ENCODE measurements around the gene OR2M4.
"Not testable (repeated sequence)": the region's sequence is repeated elsewhere in the genome, so short reads cannot be mapped to it uniquely, and the experiment has no call there.

The OR2M4 gene

GRCh38 chr1:248231117-248231516 is at the start of gene OR2M4:
TSS of gene OR2M4 (plus strand) at chr1:248231417. CDS start at chr1:248238929, 7,512 bp downstream.
- DNase-seq (ENCODE audit: low read depth), result no peak

- no peak for DNase-seq (ENCODE audit: low read depth)
Observed at GRCh38 chr1:248183996-248184395, 47.2 kb upstream of the OR2M4 start.

- no peak for DNase-seq (ENCODE audit: low read depth)
Observed at GRCh38 chr1:248187363-248187762, 43.9 kb upstream of the OR2M4 start.

- DNase-seq (ENCODE audit: low read depth), result no peak
Observed at GRCh38 chr1:248189026-248189425, 42.2 kb upstream of the OR2M4 start.

- no peak for DNase-seq (ENCODE audit: low read depth)
Observed at GRCh38 chr1:248194117-248194516, 37.1 kb upstream of the OR2M4 start.

GRCh38 chr1:248196965-248197364 is 34.3 kb upstream of the OR2M4 start, which contains the start of gene OR2M3:
TSS of gene OR2M3 (plus strand) at chr1:248197265. CDS start at chr1:248203068, 5,803 bp downstream.
- DNase-seq (ENCODE audit: low read depth), result no peak

GRCh38 chr1:248215880-248216279 is 15.3 kb upstream of the OR2M4 start:
- DNase-seq (ENCODE audit: low read depth), result no peak

GRCh38 chr1:248225537-248225936 is 5.7 kb upstream of the OR2M4 start:
- no peak for DNase-seq (ENCODE audit: low read depth)

GRCh38 chr1:248229360-248229908 is 1.8 kb upstream of the OR2M4 start:
- no peak for DNase-seq (ENCODE audit: low read depth)

- no peak for DNase-seq (ENCODE audit: low read depth)
Observed at GRCh38 chr1:248239478-248239877, 8.3 kb downstream of the OR2M4 start.

- no peak for DNase-seq (ENCODE audit: low read depth)
Observed at GRCh38 chr1:248243204-248243603, 12.0 kb downstream of the OR2M4 start.

GRCh38 chr1:248259309-248259708 is 28.1 kb downstream of the OR2M4 start:
- DNase-seq (ENCODE audit: low read depth), result not testable (repeated sequence)

- no peak for DNase-seq (ENCODE audit: low read depth)
Observed at GRCh38 chr1:248268178-248268577, 37.0 kb downstream of the OR2M4 start.

GRCh38 chr1:248273225-248273624 is 42.0 kb downstream of the OR2M4 start:
- not testable (repeated sequence) for DNase-seq (ENCODE audit: low read depth)

GRCh38 chr1:248277876-248278275 is 46.7 kb downstream of the OR2M4 start, which contains the start of gene OR2T33:
TSS of gene OR2T33 (minus strand) at chr1:248277976. CDS start at chr1:248273814, 4,162 bp downstream.
- DNase-seq (ENCODE audit: low read depth), result no peak

- no peak for DNase-seq (ENCODE audit: low read depth)
Observed at GRCh38 chr1:248288391-248288790, 57.2 kb downstream of the OR2M4 start.
